HG02642 (cell line): ENCODE measurements around the gene MTHFR.

ENCODE experiments used
- ATAC-seq: cut with Tn5 transposase; IDR thresholded peaks from one replicate; pipeline ENCODE4 v1.9.1; 2021; ENCODE audit warnings: mild to moderate bottlenecking; ENCODE audit not compliant: unreplicated experiment, poor library complexity

The MTHFR gene

GRCh38 chr1:11738096-11738495, 67.7 kb downstream of the MTHFR start:
- no peak for ATAC-seq

- ATAC-seq: no peak
Observed at GRCh38 chr1:11736746-11737639, 68.8 kb downstream of the MTHFR start.

- peak; percentile 74 for ATAC-seq
Observed at GRCh38 chr1:11735854-11736745, 69.7 kb downstream of the MTHFR start, which contains the start of gene AGTRAP. Gene AGTRAP, plus strand, starts transcription at chr1:11736136. Its CDS starts 73 bp downstream, at chr1:11736209.
